Transverse colon (tissue), 4 donors: ENCODE data around the gene CEP95.

Experiments used
- POLR2AphosphoS5 ChIP-seq, 3 donors: sonication (generic); formaldehyde crosslinking; IDR thresholded peaks; one replicate each; pipeline ENCODE4 v1.6.1; 2016; ENCODE audit warnings: antibody characterized with exemption in 3 of 3
- TF ChIP-seq, protein P1 (sequence below), 5 experiments: fragments of 200-600 bp in 3 of 5; fragments of 450-650 bp in 2 of 5; sonication (generic) in 3 of 5; IDR thresholded peaks; 1 replicate in 2 of 5; 2 replicates in 3 of 5; pipeline ENCODE4 v1.5.1; 2016 to 2017; ENCODE audit warnings: antibody characterized with exemption in 5 of 5, inconsistent platforms in 3 of 5, mild to moderate bottlenecking in 2 of 5, moderate library complexity in 1 of 5

DNA sequence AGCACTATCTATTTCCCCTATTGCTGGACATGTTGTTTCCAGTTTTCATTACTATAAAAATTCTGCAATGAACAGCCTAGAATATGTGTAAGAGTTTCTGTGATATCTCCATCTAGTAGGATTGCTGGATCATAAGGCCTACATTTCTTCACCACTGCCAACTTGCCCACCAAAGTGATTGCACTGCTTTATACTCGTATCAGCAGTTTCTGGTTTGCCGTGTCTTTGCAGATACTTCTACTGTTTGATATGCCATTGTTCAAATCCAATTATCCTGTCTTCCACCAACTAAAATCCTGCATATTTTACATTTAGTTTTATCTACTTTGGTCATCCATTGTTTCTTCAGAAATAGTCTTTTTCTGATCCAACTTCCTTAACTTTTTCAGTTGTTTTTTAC lies 21.1 kb downstream of the CEP95 start:
- TF ChIP-seq, protein P1, sequence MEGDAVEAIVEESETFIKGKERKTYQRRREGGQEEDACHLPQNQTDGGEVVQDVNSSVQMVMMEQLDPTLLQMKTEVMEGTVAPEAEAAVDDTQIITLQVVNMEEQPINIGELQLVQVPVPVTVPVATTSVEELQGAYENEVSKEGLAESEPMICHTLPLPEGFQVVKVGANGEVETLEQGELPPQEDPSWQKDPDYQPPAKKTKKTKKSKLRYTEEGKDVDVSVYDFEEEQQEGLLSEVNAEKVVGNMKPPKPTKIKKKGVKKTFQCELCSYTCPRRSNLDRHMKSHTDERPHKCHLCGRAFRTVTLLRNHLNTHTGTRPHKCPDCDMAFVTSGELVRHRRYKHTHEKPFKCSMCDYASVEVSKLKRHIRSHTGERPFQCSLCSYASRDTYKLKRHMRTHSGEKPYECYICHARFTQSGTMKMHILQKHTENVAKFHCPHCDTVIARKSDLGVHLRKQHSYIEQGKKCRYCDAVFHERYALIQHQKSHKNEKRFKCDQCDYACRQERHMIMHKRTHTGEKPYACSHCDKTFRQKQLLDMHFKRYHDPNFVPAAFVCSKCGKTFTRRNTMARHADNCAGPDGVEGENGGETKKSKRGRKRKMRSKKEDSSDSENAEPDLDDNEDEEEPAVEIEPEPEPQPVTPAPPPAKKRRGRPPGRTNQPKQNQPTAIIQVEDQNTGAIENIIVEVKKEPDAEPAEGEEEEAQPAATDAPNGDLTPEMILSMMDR (IDR thresholded peaks at IDR 0.05) = no peak
- no peak for TF ChIP-seq POLR2AphosphoS5 (IDR thresholded peaks at IDR 0.05)
